NB4 (cell line): ENCODE measurements around the gene ABLIM3.

Experiments used
- DNase-seq: peaks from one replicate; pipeline ENCODE4 v3.0.0; 2010; ENCODE audit warnings: low read depth
- H3K4me3 ChIP-seq: one replicate; pipeline ENCODE4 v1.5.1; 2011; ENCODE audit warnings: mild to moderate bottlenecking, low read depth, low read length, moderate library complexity
- CTCF ChIP-seq: IDR thresholded peaks from one replicate; pipeline ENCODE4 v1.5.1; 2012; ENCODE audit warnings: low read depth, low read length
- MAX ChIP-seq: IDR thresholded peaks from 2 replicates; pipeline ENCODE4 v1.6.1; 2011; ENCODE audit warnings: low read depth, low read length
- MYC ChIP-seq: IDR thresholded peaks from 2 replicates; pipeline ENCODE4 v1.6.1; 2011; ENCODE audit warnings: low read depth, low read length
- POLR2A ChIP-seq: IDR thresholded peaks from 2 replicates; pipeline ENCODE4 v1.6.1; 2011; ENCODE audit warnings: mild to moderate bottlenecking; ENCODE audit not compliant: insufficient read length; ENCODE audit errors: extremely low read depth

Gene ABLIM3

GRCh38 chr5:149303210-149303609 lies 161.9 kb downstream of the ABLIM3 start:
- DNase-seq = no peak
- TF ChIP-seq MAX (no peak), CTCF (no peak), POLR2A (no peak)
- H3K4me3 ChIP-seq = no peak overlapping the region

DNA sequence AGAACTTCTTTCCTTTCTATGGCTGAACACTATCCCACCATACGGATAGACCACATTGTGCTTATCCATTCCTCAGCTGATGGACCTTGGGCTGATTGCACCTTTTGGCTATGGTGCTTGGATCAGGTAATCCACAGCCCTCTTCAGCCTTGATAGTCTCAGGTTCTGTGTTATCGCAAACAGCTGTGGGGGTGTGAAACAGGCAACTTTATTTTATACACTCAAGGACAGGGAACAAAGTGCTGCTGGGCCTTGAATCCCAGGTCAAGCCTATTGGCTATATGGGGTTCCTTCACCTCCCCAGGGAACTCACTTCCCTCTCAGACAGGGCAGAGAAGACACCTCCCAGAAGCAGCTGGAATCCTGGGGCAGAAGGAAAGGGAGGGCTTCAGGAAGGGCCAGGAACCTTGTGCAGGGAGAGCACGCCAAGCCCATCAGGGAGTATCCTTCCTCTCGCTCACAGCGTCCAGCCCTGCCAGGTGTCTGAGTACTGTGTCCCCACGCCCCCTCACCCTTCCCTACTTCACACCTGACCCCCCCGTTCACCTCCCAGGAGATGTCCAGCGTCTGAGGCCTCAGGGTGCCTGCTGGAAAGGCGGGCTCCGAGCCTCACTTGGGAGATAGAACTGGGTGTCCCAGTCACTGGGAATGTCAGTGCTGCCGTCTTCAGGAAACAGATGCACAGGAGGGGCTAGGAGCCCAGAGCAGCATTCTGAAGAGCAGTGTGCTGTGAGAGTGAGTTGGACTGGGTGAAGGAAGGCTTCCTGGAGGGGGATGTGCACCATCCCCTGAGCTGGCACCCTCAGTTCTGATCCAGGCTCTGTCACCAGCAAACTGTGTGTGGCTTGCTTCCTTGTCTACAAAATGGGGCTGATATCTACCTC lies 163.1 kb downstream of the ABLIM3 start:
- no peak overlapping the region for H3K4me3 ChIP-seq
- TF ChIP-seq MYC = no peak
- DNase-seq = no peak

DNA sequence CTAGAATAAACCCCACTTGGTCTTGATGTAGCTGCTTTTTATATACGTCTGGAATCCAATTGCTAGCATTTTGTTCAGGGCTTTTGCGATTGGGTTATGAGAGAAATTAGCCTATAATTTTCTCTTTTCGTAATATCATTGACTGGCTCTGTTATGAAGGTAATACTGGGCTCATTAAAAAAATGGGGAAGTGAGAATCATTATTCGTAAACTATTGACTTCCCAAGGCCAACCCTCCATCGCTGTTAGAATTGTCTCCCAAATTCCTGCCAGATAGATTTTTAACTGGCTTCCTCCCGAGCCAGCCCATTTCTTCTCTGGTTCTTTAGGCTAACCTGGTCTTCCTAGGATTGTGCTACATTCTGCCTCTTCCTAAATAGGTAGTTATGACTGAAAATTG lies 168.1 kb downstream of the ABLIM3 start:
- DNase-seq = no peak
- TF ChIP-seq CTCF (no peak), MYC (no peak)
- no peak overlapping the region for H3K4me3 ChIP-seq
